ENCODE results near the gene FAM98C.

GRCh38 chr19:38375748-38376147 lies 27.1 kb upstream of the FAM98C start:
- TF ChIP-seq REST (IDR thresholded peaks at IDR 0.05; ENCODE audit: insufficient read depth in 1 of 2, low read depth in 2 of 2, low read length in 2 of 2), result no peak
- TF ChIP-seq POLR2AphosphoS5 (IDR thresholded peaks at IDR 0.05; ENCODE audit: low read depth, low read length), result no peak
